ENCODE measurements around the gene MAPT.

The MAPT gene

DNA sequence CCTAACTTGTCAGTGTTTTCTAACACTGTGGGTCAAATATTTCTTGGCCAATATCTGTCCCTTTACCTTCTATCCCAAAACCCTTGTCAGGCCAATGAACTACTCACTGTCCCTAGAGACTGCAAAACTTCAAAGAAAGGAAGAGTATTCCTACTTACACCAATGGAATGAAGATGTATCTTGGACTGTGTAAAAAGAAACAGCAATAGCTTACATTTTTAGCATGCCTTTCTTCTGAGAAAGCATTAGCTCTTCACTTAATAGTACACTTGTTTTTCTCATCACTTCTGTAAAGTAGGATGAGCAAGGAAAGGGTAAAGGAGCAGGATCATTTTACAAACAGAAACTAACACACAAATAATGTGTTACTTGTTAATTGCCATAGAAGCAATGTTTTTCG is 178.6 kb downstream of the MAPT start:
- ATAC-seq, result peak; percentile 97
- TF ChIP-seq ARNTL (CRISPR knock-in tag; IDR thresholded peaks at IDR 0.05; ENCODE audit: borderline replicate concordance, low read depth) (no peak), ISL1 (CRISPR knock-in tag; IDR thresholded peaks at IDR 0.05) (peak; percentile 85), BACH2 (CRISPR knock-in tag; IDR thresholded peaks at IDR 0.05; ENCODE audit: borderline replicate concordance) (no peak)

DNA sequence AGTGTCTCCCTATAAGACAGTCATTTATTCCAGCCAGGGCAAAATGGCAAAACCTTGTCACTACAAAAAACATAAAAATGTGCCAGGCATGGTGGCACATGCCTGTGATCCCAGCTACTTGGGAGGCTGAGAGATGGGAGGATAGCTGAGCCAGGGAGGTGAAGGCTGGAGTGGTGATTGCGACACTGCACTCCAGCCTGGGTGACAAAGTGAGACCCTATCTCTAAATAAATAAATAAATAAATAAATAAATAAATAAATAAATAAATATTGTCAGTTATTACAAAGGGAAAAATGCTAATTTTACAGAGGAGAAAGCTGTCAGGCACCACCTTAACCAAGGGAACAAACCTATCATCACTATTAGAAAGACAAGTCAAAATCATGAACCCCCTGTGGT is 180.2 kb downstream of the MAPT start:
- no peak for ATAC-seq
- no peak for TF ChIP-seq SNAI2 (CRISPR knock-in tag; IDR thresholded peaks at IDR 0.05)
- no peak for TF ChIP-seq PPARA (CRISPR knock-in tag; IDR thresholded peaks at IDR 0.05; ENCODE audit: borderline replicate concordance)
- TF ChIP-seq, protein P1, sequence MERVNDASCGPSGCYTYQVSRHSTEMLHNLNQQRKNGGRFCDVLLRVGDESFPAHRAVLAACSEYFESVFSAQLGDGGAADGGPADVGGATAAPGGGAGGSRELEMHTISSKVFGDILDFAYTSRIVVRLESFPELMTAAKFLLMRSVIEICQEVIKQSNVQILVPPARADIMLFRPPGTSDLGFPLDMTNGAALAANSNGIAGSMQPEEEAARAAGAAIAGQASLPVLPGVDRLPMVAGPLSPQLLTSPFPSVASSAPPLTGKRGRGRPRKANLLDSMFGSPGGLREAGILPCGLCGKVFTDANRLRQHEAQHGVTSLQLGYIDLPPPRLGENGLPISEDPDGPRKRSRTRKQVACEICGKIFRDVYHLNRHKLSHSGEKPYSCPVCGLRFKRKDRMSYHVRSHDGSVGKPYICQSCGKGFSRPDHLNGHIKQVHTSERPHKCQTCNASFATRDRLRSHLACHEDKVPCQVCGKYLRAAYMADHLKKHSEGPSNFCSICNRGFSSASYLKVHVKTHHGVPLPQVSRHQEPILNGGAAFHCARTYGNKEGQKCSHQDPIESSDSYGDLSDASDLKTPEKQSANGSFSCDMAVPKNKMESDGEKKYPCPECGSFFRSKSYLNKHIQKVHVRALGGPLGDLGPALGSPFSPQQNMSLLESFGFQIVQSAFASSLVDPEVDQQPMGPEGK (CRISPR knock-in tag; IDR thresholded peaks at IDR 0.05; ENCODE audit: borderline replicate concordance), result no peak
- no peak for TF ChIP-seq RARB (CRISPR knock-in tag; IDR thresholded peaks at IDR 0.05)
- TF ChIP-seq, protein P2, sequence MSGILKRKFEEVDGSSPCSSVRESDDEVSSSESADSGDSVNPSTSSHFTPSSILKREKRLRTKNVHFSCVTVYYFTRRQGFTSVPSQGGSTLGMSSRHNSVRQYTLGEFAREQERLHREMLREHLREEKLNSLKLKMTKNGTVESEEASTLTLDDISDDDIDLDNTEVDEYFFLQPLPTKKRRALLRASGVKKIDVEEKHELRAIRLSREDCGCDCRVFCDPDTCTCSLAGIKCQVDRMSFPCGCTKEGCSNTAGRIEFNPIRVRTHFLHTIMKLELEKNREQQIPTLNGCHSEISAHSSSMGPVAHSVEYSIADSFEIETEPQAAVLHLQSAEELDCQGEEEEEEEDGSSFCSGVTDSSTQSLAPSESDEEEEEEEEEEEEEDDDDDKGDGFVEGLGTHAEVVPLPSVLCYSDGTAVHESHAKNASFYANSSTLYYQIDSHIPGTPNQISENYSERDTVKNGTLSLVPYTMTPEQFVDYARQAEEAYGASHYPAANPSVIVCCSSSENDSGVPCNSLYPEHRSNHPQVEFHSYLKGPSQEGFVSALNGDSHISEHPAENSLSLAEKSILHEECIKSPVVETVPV (CRISPR knock-in tag; IDR thresholded peaks at IDR 0.05), result no peak
- TF ChIP-seq GLIS3 (CRISPR knock-in tag; IDR thresholded peaks at IDR 0.05), result no peak
- no peak for TF ChIP-seq OSR1 (CRISPR knock-in tag; IDR thresholded peaks at IDR 0.05)
- TF ChIP-seq ESRRG (CRISPR knock-in tag; IDR thresholded peaks at IDR 0.05), result no peak
- no peak for TF ChIP-seq BACH2 (CRISPR knock-in tag; IDR thresholded peaks at IDR 0.05; ENCODE audit: borderline replicate concordance)
- TF ChIP-seq ZFP3 (CRISPR knock-in tag; IDR thresholded peaks at IDR 0.05), result no peak
- TF ChIP-seq TOX (CRISPR knock-in tag; IDR thresholded peaks at IDR 0.05; ENCODE audit: borderline replicate concordance), result no peak
- TF ChIP-seq ARNTL (CRISPR knock-in tag; IDR thresholded peaks at IDR 0.05; ENCODE audit: borderline replicate concordance, low read depth), result no peak

Measured in SK-N-SH treated with all-trans-retinoic acid at 6 μM for 48 hours (cell line).